Measurements from ENCODE around the gene ZNF549.
"Not testable (repeated sequence)": the region's sequence is repeated elsewhere in the genome, so short reads cannot be mapped to it uniquely, and the experiment has no call there.

DNA sequence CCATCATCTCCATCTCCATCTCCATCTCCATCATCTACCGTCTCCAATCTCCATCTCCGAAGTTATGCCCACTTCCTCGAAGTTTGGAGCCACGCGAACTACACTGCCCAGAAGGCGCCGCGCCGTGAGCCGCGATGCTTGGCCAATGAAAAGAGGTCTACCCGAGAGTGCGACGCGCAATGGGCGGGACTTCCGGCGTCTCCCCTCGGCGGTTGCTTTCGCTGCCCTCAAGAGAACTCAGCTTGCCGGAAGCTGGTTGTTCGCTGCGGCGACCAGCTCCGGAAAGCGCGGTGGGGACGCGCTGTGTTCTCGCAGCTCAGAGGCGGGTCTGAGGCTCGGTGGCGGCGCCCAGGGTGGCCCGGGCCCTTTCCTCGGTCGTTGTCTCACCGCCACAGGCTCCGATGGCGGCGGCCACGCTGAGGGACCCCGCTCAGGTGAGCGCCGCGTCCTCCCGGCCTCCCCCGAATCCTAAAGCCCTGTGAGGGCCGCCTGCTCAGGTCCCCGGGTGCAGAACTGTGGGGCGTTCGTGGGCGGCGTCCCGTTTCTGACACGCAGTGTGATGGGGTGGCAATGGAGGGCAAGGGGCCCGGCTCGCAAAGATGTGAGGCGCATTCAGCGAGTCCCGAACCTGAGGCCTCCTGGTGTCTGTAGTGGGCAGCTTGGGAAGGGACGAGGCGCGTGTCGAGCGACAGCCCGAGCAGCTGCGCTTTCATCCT lies 27.3 kb upstream of the ZNF549 start, which contains the start of gene ZNF773:
- TF ChIP-seq, protein P1, sequence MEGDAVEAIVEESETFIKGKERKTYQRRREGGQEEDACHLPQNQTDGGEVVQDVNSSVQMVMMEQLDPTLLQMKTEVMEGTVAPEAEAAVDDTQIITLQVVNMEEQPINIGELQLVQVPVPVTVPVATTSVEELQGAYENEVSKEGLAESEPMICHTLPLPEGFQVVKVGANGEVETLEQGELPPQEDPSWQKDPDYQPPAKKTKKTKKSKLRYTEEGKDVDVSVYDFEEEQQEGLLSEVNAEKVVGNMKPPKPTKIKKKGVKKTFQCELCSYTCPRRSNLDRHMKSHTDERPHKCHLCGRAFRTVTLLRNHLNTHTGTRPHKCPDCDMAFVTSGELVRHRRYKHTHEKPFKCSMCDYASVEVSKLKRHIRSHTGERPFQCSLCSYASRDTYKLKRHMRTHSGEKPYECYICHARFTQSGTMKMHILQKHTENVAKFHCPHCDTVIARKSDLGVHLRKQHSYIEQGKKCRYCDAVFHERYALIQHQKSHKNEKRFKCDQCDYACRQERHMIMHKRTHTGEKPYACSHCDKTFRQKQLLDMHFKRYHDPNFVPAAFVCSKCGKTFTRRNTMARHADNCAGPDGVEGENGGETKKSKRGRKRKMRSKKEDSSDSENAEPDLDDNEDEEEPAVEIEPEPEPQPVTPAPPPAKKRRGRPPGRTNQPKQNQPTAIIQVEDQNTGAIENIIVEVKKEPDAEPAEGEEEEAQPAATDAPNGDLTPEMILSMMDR (IDR thresholded peaks at IDR 0.05; ENCODE audit: poor library complexity) = not testable (repeated sequence)
- not testable (repeated sequence) for TF ChIP-seq EZH2phosphoT487 (IDR thresholded peaks at IDR 0.05; ENCODE audit: low read depth, severe bottlenecking, unreplicated experiment)

Measured in hepatocyte (in vitro differentiated cells).